GM19468 (cell line): Measurements from ENCODE around the gene GZF1.

Experiments
- ATAC-seq: cut with Tn5 transposase; IDR thresholded peaks from one replicate; pipeline ENCODE4 v1.9.1; 2021; ENCODE audit warnings: mild to moderate bottlenecking, moderate library complexity, moderate number of reproducible peaks; ENCODE audit not compliant: unreplicated experiment; ENCODE audit errors: extremely low read depth

The GZF1 gene

GRCh38 chr20:23367770-23368169 lies 5.8 kb downstream of the GZF1 start:
- no peak for ATAC-seq

- ATAC-seq, result no peak
Observed at GRCh38 chr20:23368316-23369071, 6.5 kb downstream of the GZF1 start.

GRCh38 chr20:23369072-23369823 lies 7.3 kb downstream of the GZF1 start:
- no peak for ATAC-seq

GRCh38 chr20:23370274-23370673 lies 8.3 kb downstream of the GZF1 start:
- ATAC-seq, result no peak

GRCh38 chr20:23370873-23371272 lies 8.9 kb downstream of the GZF1 start:
- ATAC-seq, result no peak

- no peak for ATAC-seq
Observed at GRCh38 chr20:23371496-23371895, 9.5 kb downstream of the GZF1 start.

- ATAC-seq, result no peak
Observed at GRCh38 chr20:23374441-23374840, 12.5 kb downstream of the GZF1 start.

- no peak for ATAC-seq
Observed at GRCh38 chr20:23375827-23376226, 13.8 kb downstream of the GZF1 start.

- ATAC-seq, result no peak
Observed at GRCh38 chr20:23379772-23380171, 17.8 kb downstream of the GZF1 start.

- no peak for ATAC-seq
Observed at GRCh38 chr20:23381876-23382275, 19.9 kb downstream of the GZF1 start.

- ATAC-seq, result no peak
Observed at GRCh38 chr20:23386304-23387117, 24.5 kb downstream of the GZF1 start.

GRCh38 chr20:23387118-23387443 lies 25.1 kb downstream of the GZF1 start:
- no peak for ATAC-seq

- no peak for ATAC-seq
Observed at GRCh38 chr20:23390091-23390774, 28.3 kb downstream of the GZF1 start.

GRCh38 chr20:23391707-23392310 lies 29.8 kb downstream of the GZF1 start:
- ATAC-seq, result no peak

- ATAC-seq, result no peak
Observed at GRCh38 chr20:23393996-23394775, 32.2 kb downstream of the GZF1 start.

GRCh38 chr20:23396950-23397627 lies 35.1 kb downstream of the GZF1 start:
- no peak for ATAC-seq

GRCh38 chr20:23397961-23398360 lies 36.0 kb downstream of the GZF1 start:
- no peak for ATAC-seq

GRCh38 chr20:23399568-23400241 lies 37.7 kb downstream of the GZF1 start:
- no peak for ATAC-seq
